ENCODE data around the gene HLA-DMB.

The HLA-DMB gene
- total RNA-seq: 2.6 reads per million, percentile 8 among the genes with 10 or more reads in this experiment

- peak; percentile 36 for DNase-seq
Measured at GRCh38 chr6:32940656-32941213, at the start of gene HLA-DMB. Gene HLA-DMB (minus strand): TSS chr6:32941028. CDS start chr6:32940807, 221 bp downstream.

DNA sequence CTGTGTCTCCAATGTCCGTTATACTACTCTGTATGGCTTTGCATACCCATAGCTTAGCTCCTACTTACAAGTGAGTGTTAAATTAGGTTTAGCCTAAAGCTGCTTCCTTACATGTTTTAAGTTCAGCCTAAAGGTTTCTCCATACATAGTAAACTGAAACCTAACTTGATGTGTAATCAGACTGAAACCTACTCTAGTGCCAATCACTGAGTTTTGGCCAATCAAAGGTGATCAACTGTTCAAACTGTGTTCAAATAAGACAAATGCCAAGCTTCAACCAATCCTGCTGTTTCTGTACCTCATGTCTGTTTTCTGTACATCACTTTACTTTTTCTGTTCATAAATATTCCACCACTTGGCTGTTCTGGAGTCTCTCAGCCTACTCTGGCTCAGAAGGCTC, 48.5 kb upstream of the HLA-DMB start:
- DNase-seq: no peak

DNA sequence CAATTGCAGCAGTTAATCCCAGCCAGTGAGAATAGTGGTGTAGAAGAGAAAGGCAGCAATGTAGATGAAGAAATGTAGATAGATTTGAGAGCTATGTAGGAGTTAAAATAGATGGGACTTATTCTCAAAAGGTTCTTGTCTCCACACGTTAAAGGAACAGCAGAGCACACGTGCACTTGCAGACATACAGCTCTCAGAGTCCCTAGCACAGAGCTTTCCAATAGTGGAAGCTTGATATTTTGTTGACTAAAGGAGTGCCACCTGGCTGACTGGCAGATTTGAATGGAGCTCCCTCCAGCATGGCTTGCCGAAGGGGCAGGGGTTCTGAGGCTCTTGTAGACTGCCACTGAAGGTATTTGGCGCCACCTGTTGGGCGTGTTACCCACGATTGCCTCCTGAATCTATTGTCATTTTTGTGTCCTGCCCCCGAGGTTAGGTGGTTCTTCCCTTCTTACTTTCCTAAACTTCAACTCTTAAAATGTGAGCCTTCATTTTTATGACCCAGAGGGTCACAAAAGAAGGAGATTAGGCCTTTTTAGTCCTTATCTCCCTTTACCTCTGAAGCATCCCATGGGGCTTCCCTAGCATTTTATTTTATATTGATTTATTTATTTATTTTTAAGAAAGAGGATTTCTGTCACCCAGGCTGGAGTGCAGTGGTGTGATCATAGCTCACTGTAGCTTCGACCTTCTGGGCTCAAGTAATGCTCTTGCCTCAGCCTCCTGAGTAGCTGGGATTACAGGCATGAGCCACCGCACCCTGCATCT, 44.0 kb upstream of the HLA-DMB start:
- peak; percentile 91 for DNase-seq

GRCh38 chr6:32983964-32984621, 43.3 kb upstream of the HLA-DMB start:
- no peak for DNase-seq

- DNase-seq: no peak
Measured at GRCh38 chr6:32983493-32983848, 42.6 kb upstream of the HLA-DMB start.

DNA sequence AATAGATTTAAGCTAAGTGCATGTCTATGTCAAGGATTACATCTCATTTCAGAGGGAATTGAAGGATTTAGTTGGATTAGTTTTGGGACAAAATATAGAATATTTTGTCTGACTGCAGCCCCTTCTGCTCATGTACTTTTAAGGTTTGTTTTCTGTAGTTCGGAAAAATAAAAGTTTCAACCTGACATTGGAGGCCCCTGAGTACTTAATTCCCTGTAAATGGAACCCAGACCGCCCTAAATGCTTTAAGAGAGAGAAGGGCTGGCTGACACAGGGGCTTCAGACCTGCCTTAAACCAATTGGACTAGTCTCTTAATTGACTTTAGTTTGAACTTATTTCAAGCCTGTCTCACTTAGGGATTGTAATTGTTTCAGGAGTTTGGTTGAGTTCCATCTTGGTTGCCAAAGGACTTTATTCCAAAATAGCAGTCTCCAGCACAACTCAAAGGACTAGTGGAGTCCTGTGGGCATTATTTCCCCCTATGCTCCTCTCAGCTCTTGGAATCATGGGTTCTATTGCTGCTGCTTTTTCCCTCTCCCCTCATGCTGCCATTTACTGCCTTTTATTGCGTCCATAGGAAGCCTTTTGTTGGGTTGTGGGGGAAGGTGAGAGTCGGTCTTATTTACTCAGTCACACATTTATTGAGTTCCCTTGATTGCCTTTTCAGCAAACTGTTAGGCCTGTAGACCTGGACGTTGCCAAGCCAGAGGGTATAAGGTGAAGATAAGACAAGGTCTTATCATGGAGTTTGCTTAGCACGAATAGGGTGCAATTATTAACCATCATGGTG, 42.1 kb upstream of the HLA-DMB start:
- no peak for DNase-seq

- DNase-seq: no peak
Measured at GRCh38 chr6:32982084-32982701, 41.4 kb upstream of the HLA-DMB start.

- DNase-seq: no peak
Measured at GRCh38 chr6:32980488-32981038, 39.7 kb upstream of the HLA-DMB start.

DNA sequence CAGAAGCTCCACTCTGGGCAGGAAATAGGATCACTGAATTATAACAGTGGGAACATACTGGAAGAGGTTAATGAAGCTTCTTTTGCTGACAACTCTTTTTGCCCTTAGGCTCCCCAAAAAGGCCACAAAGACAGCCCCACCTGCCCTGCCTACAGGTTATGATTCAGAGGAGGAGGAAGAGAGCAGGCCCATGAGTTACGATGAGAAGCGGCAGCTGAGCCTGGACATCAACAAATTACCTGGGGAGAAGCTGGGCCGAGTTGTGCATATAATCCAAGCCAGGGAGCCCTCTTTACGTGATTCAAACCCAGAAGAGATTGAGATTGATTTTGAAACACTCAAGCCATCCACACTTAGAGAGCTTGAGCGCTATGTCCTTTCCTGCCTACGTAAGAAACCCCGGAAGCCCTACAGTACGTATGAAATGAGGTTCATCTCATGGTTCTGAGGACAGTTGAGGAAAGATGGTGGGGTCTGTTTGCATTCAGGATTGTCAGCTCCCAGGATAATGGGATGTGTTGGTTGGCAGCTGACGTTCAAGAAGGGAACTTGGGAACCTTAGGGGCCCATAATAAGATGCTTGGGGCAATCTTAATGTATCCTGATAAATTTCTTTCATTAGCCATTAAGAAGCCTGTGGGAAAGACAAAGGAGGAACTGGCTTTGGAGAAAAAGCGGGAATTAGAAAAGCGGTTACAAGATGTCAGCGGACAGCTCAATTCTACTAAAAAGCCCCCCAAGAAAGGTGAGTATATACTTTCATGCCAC, 39.1 kb upstream of the HLA-DMB start:
- DNase-seq: no peak

GRCh38 chr6:32977953-32978324, 37.1 kb upstream of the HLA-DMB start:
- DNase-seq: no peak

GRCh38 chr6:32977272-32977952, 36.6 kb upstream of the HLA-DMB start:
- DNase-seq: no peak

GRCh38 chr6:32976334-32977069, 35.7 kb upstream of the HLA-DMB start:
- DNase-seq: no peak

DNA sequence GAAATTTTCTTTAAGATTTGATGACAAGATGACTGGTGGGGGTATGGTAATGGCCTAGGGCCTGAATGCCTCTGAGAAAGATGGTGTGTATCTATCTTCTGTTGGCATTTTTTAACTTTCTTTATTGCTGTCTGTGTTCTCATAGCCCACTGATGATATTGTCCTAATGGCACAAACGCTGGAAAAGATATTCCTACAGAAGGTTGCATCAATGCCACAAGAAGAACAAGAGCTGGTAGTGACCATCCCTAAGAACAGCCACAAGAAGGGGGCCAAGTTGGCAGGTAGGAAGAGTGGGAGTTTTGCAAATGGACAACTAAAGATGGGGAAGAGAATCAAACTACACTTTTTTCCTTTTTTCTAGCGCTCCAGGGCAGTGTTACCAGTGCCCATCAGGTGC, 35.1 kb upstream of the HLA-DMB start:
- no peak for DNase-seq

GRCh38 chr6:32974541-32975308, 33.9 kb upstream of the HLA-DMB start:
- no peak for DNase-seq

GRCh38 chr6:32974016-32974333, 33.1 kb upstream of the HLA-DMB start:
- no peak for DNase-seq

- DNase-seq: peak; percentile 69
Measured at GRCh38 chr6:32973144-32974015, 32.6 kb upstream of the HLA-DMB start.

GRCh38 chr6:32972353-32973143, 31.7 kb upstream of the HLA-DMB start:
- peak; percentile 47 for DNase-seq

All from effector CD4-positive, alpha-beta T cell (primary cell).